ENCODE results near the gene CDK11B. TPM values are rescaled to one million over a fixed set of nuclear protein-coding genes. Genes with fewer than 3 reads are reported as not detected.

CDK11B gene
- total RNA-seq, 1 donor from 2014 or later = 35.6 TPM

DNA sequence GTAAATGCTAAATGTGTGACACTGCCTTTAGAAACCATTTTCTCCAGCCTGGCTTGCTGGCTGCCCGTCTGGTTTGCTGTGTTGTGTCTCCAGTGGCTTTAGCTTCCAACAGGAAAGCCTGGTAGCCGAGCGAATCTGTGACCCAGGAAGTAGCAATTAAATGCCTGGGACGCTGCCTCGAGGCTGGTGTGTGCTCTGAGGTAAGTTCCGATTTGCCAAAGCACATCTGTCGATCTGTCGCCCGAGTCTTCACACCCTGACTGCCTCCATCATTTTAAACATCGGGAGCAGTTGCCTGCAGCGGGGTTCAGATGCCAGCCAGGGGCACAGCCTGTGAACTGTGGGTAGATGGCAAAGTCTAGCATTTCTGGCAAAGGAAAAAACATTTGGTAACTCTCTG is 41.3 kb downstream of the CDK11B start:
- intact Hi-C loops (cut with micrococcal nuclease) = no loop called here

DNA sequence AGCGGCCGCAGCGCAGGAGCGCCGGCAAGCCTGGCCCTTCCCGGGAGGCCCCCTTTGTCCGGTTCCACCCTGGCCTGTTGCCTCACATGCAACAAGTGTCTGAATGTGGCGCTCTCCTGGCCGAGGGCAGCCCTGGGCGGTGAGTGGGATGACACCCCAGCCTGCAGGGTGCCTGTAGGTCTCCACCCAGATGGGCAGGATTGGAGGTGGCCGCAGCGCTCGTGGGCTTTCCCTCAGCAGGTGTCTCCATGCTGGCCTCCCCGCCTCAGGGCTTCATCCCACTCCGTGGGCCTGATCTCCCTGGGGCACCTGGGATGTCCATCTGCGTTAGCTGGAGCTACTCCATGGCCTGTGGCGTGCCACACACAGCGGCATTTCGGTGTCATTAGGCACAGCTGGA is 42.0 kb downstream of the CDK11B start:
- intact Hi-C loops (cut with micrococcal nuclease) = no loop called here

DNA sequence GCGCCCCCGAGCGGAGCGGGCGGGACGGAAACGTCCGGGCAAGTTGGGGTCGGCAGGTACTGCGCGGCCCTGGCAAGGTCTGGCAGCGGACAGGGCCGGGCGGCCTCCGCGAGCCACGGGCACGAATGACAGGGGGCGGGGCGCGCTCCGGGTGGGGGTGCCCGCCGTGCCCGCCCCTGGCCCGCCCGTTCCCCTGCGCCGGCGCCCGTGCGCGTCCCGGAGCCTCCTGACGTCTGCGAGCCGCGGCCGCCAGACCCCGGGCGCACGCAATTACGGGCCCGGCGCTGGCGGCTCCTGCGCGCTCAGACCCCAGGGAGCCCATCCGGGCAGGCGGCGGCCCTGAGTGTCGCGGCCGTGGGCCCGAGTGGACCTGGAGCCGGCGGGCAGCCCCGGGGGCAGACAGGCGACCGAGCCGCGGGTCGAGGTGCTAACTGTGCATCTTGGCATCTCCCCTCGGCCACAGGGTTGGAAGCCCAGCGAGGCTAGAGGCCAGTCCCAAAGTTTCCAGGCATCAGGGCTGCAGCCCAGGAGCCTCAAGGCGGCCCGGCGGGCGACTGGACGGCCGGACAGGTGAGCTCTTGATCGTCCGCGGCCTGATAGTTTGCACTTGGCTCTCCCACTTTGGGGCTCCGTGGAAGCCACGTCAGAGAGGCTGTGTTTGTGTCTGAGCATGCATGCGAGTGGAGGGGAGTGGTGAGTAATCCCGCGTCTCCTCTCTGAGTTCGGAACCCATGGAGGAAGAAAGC is 42.6 kb downstream of the CDK11B start:
- intact Hi-C loops (cut with micrococcal nuclease) = no loop called here

GRCh38 chr1:1615256-1616044 is 43.4 kb downstream of the CDK11B start, which contains the start of gene MIB2:
Gene MIB2 (plus strand): TSS chr1:1615500. CDS start chr1:1623453, 7,953 bp downstream.
- intact Hi-C loops (cut with micrococcal nuclease) = loop anchor here (1.0 to 2.0 kb wide), 3 partner anchors 15 to 144 kb away; partner anchors contain the start of genes ATAD3B and SSU72

- intact Hi-C loops (cut with micrococcal nuclease) = loop anchor here (1.0 to 2.0 kb wide), 3 partner anchors 16 to 144 kb away; partner anchors contain the start of genes ATAD3B and SSU72
These were observed 43.9 kb downstream of the CDK11B start for GRCh38 chr1:1614954-1615255.

- intact Hi-C loops (cut with micrococcal nuclease) = loop anchor here (2.0 kb wide), 1 partner anchor 16 kb away; no protein-coding TSS in a partner anchor
These were observed 44.4 kb downstream of the CDK11B start for GRCh38 chr1:1614204-1614953.

GRCh38 chr1:1613509-1614082 is 45.2 kb downstream of the CDK11B start:
- intact Hi-C loops (cut with micrococcal nuclease) = loop anchor here (2.0 kb wide), 1 partner anchor 17 kb away; no protein-coding TSS in a partner anchor

- intact Hi-C loops (cut with micrococcal nuclease) = no loop called here
These were observed 46.8 kb downstream of the CDK11B start for GRCh38 chr1:1612104-1612400.

DNA sequence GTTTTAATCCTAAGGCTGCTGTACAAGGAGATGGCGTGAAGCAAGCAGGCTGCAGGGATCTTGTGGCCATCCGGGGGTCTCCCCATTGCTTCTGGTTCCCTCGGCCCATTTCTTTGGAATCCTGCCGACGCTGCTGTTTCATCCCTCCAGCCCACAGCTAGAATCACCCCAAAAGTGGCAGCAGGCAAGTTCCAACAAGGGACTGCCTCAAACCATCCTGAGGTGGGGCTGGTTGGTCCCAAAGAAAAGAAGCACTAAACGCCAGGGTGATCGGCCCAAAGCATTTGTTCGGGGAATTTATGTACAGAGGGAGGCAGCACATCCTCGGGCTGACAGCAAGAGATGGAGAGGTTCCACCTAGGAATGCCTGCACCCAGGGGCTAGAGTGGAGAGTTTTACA is 48.0 kb downstream of the CDK11B start:
- intact Hi-C loops (cut with micrococcal nuclease) = no loop called here

- intact Hi-C loops (cut with micrococcal nuclease) = no loop called here
These were observed 48.9 kb downstream of the CDK11B start for GRCh38 chr1:1609822-1610485.

DNA sequence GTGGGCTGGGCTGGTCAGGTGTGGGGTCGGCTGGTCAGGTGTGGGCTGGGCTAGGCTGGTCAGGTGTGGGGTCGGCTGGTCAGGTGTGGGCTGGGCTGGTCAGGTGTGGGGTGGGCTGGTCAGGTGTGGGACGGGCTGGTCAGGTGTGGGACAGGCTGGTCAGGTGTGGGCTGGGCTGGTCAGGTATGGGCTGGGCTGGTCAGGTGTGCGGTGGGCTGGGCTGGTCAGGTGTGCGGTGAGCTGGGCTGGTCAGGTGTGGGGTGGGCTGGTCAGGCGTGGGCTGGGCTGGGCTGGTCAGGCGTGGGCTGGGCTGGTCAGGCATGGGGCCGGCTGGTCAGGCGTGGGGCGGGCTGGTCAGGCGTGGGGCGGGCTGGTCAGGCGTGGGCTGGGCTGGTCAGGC is 52.6 kb downstream of the CDK11B start:
- intact Hi-C loops (cut with micrococcal nuclease) = no loop called here

- intact Hi-C loops (cut with micrococcal nuclease) = no loop called here
These were observed 53.1 kb downstream of the CDK11B start for GRCh38 chr1:1605724-1606123.

- intact Hi-C loops (cut with micrococcal nuclease) = no loop called here
These were observed 53.7 kb downstream of the CDK11B start for GRCh38 chr1:1605034-1605591.

GRCh38 chr1:1604374-1605033 is 54.3 kb downstream of the CDK11B start:
- intact Hi-C loops (cut with micrococcal nuclease) = no loop called here

- intact Hi-C loops (cut with micrococcal nuclease) = no loop called here
These were observed 55.0 kb downstream of the CDK11B start for GRCh38 chr1:1603671-1604373.

- intact Hi-C loops (cut with micrococcal nuclease) = no loop called here
These were observed 55.8 kb downstream of the CDK11B start for GRCh38 chr1:1602968-1603506.

- intact Hi-C loops (cut with micrococcal nuclease) = no loop called here
These were observed 56.4 kb downstream of the CDK11B start for GRCh38 chr1:1602304-1602967.

- intact Hi-C loops (cut with micrococcal nuclease) = no loop called here
These were observed 57.1 kb downstream of the CDK11B start for GRCh38 chr1:1601564-1602303.

All from T-helper 2 cell treated with Interferon-gamma antibody and Interleukin-4, amounts not matched to agents 100 ng/mL and 5 ng/mL, for 36 hours (primary cell).